ENCODE results near the gene SLC24A3.

GRCh38 chr20:19232997-19233794 is 20.8 kb downstream of the SLC24A3 start:
- TF ChIP-seq BHLHE40 (IDR thresholded peaks at IDR 0.05; ENCODE audit: borderline replicate concordance) = no peak
- no peak for TF ChIP-seq SUZ12 (IDR thresholded peaks at IDR 0.05)
- no peak for TF ChIP-seq NFRKB (IDR thresholded peaks at IDR 0.05)
- no peak for TF ChIP-seq FOXM1 (IDR thresholded peaks at IDR 0.05; ENCODE audit: borderline replicate concordance)
- TF ChIP-seq ELF4 (IDR thresholded peaks at IDR 0.05) = no peak
- no peak for TF ChIP-seq SP1 (IDR thresholded peaks at IDR 0.05)
